Measurements from ENCODE around the gene TRAF1. TPM values are rescaled to one million over a fixed set of nuclear protein-coding genes. Genes with fewer than 3 reads are reported as not detected.

The TRAF1 gene
- total RNA-seq, 1 experiment from 2014 or later = 1.7 TPM

- BruUV-seq (replicated peaks) = no TSS peak
Observed at GRCh38 chr9:120913647-120914264, 12.8 kb downstream of the TRAF1 start.

More at GRCh38 chr9:120913647-120914264, 12.8 kb downstream of the TRAF1 start:
- RAD21 ChIA-PET (ENCODE audit: low non-redundant PET in 1 of 2, low total read pairs in 2 of 2, uncharacterized antibody in 2 of 2, unreplicated experiment in 2 of 2) = no interaction called here
- Histone ChIP-seq H3K4me2 (ENCODE audit: low read length) (no peak overlapping the region), H2AFZ (ENCODE audit: low read depth, low read length, poor library complexity, severe bottlenecking) (no peak overlapping the region), H4K20me1 (ENCODE audit: insufficient read depth) (no peaks in the 10 kb centered on the region), H3K27me3 (ENCODE audit: insufficient read depth, low read length) (no peaks in the 10 kb centered on the region), H3K9ac (ENCODE audit: low read length) (no peak overlapping the region), H3K4me3 (replicated peaks in 1 of 2; ENCODE audit: low read depth in 1 of 2, low read length in 2 of 2) (no peak overlapping the region), H3K9me3 (ENCODE audit: control insufficient read depth in 1 of 2, insufficient read depth in 1 of 2, low read depth in 1 of 2, low read length in 2 of 2) (no peaks in the 10 kb centered on the region), H3K4me1 (ENCODE audit: control insufficient read depth in 1 of 2, insufficient read depth in 2 of 2, low read length in 2 of 2) (peaks cover 6 to 14% of the 10 kb centered on the region in 2 experiments), H3K79me2 (ENCODE audit: insufficient read depth, low read length) (no peaks in the 10 kb centered on the region), H3K36me3 (ENCODE audit: control insufficient read depth in 1 of 2, insufficient read depth in 2 of 2, low read length in 2 of 2) (no peaks in the 10 kb centered on the region), H3K27ac (ENCODE audit: low read depth, low read length) (no peak overlapping the region), H3K9me2 (ENCODE audit: insufficient read depth) (no peaks in the 10 kb centered on the region)
- CTCF ChIA-PET = no interaction called here
- DNase-seq (ENCODE audit: low read depth, low spot score) (no peak), ATAC-seq (no peak)
- TF ChIP-seq FOSL1 (IDR thresholded peaks at IDR 0.05; ENCODE audit: low read depth) (no peak), CBX3 (IDR thresholded peaks at IDR 0.05; ENCODE audit: low read depth) (no peak), ZFX (IDR thresholded peaks at IDR 0.05) (no peak), REST (IDR thresholded peaks at IDR 0.05; ENCODE audit: low read depth) (peak; percentile 77), JUND (IDR thresholded peaks at IDR 0.05) (no peak)
- TF ChIP-seq, protein P1, sequence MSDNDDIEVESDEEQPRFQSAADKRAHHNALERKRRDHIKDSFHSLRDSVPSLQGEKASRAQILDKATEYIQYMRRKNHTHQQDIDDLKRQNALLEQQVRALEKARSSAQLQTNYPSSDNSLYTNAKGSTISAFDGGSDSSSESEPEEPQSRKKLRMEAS (IDR thresholded peaks at IDR 0.05) = no peak
- intact Hi-C loops (cut with micrococcal nuclease) = no loop called here
- POLR2A ChIA-PET = no interaction called here
